ENCODE results near the gene EPHA4.

DNA sequence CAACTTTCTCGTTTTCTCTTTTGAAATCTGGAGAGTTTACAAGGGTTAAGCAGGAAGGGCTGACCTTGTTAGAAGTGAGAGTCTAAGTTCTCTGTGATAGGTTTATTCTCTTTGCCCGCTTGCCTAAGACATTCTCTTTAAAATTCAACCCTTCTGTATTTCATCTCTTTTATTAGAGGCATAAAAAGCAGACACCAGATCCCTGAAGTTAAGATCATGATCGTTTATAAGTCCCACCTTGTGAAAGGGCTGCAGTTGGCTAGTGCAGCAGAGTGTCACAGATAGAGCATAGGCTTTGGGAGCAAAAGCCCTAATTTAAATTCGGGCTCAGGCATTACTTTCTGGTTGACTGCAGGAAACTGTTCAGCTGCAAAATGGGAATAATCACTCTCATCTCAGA lies 181.2 kb downstream of the EPHA4 start:
- TF ChIP-seq, protein P1, sequence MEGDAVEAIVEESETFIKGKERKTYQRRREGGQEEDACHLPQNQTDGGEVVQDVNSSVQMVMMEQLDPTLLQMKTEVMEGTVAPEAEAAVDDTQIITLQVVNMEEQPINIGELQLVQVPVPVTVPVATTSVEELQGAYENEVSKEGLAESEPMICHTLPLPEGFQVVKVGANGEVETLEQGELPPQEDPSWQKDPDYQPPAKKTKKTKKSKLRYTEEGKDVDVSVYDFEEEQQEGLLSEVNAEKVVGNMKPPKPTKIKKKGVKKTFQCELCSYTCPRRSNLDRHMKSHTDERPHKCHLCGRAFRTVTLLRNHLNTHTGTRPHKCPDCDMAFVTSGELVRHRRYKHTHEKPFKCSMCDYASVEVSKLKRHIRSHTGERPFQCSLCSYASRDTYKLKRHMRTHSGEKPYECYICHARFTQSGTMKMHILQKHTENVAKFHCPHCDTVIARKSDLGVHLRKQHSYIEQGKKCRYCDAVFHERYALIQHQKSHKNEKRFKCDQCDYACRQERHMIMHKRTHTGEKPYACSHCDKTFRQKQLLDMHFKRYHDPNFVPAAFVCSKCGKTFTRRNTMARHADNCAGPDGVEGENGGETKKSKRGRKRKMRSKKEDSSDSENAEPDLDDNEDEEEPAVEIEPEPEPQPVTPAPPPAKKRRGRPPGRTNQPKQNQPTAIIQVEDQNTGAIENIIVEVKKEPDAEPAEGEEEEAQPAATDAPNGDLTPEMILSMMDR (IDR thresholded peaks at IDR 0.05; ENCODE audit: borderline replicate concordance, extremely low read depth, low read length, poor library complexity, severe bottlenecking) = no peak
- TF ChIP-seq EZH2 (IDR thresholded peaks at IDR 0.05; ENCODE audit: borderline replicate concordance, low read depth, low read length, severe bottlenecking) = no peak
